GM13977 (cell line): Measurements from ENCODE around the gene ZXDC.

Source experiments
- DNase-seq: peaks from one replicate; pipeline ENCODE4 v3.0.0; 2012; ENCODE audit warnings: low spot score
- in situ Hi-C: fragments of 300-500 bp; cut with MboI; formaldehyde crosslinking; loops from one replicate; pipeline ENCODE4 v1.12.0; 2022; ENCODE audit warnings: low sequenced_read_pairs, low pct_unique_long_range_greater_than_20kb, mixed read lengths, inconsistent platforms; ENCODE audit not compliant: unreplicated experiment
- TF ChIP-seq, protein P1 (sequence below): IDR thresholded peaks from 2 replicates; pipeline ENCODE4 v1.5.1; 2012; ENCODE audit warnings: mild to moderate bottlenecking, control low read depth; ENCODE audit not compliant: insufficient read depth; ENCODE audit errors: extremely low read depth, missing control alignments

Gene ZXDC

DNA sequence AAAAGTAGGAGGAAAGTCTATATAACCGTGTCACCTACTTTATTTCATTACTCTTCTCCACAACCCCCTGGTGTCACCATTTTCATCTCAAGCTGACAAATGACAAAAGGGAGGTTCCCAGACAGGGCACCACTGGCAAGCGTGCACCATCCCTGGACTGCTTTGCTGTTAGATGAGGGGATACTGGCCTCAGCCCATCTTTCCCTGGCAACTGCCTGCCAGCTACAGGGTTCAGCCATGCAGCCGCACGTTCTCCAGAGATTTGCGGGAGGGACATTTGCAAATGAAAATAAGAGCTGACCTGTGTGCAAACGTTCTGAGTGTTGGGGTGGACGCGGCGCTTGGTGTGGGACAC, 41.2 kb upstream of the ZXDC start:
- no peak for DNase-seq
- TF ChIP-seq, protein P1, sequence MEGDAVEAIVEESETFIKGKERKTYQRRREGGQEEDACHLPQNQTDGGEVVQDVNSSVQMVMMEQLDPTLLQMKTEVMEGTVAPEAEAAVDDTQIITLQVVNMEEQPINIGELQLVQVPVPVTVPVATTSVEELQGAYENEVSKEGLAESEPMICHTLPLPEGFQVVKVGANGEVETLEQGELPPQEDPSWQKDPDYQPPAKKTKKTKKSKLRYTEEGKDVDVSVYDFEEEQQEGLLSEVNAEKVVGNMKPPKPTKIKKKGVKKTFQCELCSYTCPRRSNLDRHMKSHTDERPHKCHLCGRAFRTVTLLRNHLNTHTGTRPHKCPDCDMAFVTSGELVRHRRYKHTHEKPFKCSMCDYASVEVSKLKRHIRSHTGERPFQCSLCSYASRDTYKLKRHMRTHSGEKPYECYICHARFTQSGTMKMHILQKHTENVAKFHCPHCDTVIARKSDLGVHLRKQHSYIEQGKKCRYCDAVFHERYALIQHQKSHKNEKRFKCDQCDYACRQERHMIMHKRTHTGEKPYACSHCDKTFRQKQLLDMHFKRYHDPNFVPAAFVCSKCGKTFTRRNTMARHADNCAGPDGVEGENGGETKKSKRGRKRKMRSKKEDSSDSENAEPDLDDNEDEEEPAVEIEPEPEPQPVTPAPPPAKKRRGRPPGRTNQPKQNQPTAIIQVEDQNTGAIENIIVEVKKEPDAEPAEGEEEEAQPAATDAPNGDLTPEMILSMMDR = no peak
- in situ Hi-C loops = no loop called here

DNA sequence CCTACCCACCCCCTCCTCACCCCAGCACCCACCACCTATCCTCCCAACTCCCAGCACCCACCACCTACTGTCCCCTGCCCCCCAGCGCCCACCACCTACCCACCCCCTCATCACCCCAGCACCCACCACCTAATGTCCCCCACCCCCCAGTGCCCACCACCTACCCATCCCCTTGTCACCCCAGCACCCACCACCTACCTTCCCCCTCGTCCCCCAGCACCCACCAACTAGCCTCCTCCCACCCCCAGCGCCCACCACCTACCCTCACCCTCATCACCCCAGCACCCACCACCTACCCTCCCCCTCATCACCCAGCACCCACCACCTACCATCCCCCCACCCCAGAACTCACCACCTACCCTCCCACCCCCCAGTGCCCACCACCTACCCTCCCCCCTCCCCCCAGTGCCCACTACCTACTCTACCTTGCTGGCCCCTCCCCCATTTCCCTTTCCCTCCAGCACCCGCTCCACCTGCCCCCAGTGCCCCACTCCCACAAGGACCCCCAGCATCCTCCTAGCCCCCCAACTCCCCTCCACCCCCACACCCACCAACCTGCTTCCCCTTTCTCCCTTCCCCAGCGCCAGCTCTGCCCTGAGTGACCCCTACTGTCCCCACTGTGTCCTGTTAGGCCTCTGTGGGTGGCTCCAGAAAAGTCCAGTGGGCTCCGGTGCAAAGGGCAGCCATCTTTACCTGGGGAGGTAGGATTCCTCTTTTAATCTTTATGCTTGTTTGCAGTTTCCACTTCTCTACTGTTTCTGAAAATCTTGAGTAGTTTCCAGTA, 40.7 kb upstream of the ZXDC start:
- TF ChIP-seq, protein P1 = no peak
- in situ Hi-C loops = no loop called here
- DNase-seq = no peak

DNA sequence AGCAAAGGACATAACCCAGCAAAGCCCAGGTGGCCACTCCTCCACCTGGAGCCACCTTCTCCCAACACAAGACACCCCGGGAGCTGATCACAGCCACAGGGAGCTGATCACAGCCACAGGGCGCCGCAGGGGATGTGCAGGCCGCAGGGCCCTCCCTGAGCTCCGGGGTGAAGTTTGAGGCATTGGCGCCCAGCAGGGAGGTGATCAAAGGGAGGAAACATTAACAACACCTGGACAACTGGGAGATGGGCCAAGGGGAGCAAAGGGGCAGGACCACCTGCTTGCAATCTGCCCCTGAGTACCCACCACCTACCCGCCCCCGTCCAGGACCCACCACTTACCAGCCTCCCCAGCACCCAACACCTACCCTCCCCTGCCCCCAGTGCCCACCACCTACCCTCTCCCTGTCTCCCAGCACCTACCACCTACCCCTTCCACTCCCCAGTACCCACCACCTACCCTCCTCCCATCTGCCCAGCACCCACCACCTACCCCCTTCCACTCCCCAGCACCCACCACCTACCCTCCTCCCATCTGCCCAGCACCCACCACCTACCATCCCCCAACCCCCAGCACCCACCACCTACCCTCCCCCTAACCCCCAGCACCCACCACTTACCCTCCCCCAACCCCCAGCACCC, 39.5 kb upstream of the ZXDC start:
- TF ChIP-seq, protein P1 = no peak
- no peak for DNase-seq
- in situ Hi-C loops = no loop called here

DNA sequence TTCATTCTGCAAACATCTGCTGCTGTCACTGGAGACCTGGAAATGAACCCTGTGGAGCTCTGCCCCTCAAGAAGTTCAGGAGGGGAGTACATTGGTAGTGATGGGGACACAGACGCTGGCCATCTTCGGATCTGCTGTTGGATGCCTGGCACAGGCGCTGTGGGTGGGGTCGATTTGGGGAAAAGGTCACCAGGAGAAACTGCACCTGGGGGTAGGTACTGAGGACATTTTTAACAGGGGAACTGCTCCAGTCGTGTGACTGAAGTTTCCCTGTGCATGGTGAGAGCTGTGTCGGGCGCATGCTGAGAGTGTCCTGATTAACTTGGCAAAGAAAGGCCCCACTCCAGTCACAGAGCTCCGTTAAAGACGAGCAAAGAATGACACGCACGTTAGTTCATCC, 38.5 kb upstream of the ZXDC start:
- DNase-seq = no peak
- in situ Hi-C loops = no loop called here
- TF ChIP-seq, protein P1 = no peak

DNA sequence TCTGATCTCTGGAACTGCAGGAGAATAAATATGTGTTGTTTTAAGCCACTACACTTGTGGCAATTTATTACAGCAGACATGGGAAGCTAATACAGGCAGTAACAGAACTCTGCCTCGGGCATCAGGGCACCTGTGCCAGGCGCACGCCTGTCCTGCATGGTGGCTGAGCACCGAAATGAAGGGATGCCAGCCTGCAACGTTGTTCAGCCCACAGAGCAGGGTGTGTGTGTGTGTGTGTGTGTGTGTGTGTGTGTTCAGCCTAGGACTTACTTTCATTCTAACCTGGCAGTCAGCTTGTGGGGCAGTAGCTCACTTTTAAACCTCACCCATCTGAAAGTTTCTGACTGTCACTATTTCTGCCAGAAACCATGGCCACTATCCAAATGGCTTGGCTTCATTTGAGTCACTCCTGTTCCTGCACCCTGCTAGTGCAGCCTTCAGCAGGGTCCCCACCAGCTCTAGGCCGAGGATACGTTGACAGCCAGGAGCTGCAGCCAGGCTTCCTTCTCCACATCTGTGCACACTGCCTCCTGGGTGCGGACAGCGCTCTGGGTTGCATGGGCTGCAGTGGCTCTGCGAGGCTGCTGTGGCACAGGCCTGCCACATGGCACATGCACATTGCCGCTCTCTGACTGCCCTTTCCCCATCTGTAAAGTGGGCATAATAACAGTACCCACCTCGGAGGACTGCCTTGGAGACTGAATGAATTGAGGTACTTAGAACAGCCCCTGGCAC, 37.4 kb upstream of the ZXDC start:
- in situ Hi-C loops = no loop called here
- DNase-seq = no peak
- TF ChIP-seq, protein P1 = no peak

DNA sequence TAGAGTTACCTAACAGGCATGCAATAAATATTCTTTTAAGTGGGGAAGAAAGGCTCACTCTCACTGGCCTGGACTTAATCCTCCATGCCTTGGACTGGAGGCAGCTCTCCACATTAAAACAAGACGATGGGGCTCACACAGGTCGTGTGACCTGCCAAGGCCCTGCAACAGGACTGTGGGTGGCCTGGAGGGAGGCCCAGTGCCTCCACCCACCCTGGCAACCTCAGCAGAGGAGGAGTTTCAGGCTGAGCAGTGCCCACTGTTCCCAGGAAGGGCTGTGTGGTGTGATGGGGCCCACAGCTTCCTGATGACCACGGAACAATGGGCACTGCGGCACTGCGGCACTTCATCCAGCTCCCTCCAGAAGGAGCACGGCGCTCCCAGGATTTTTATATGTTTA, 36.3 kb upstream of the ZXDC start:
- DNase-seq = no peak
- TF ChIP-seq, protein P1 = no peak
- in situ Hi-C loops = no loop called here
